ENCODE measurements around the gene STUB1.

DNA sequence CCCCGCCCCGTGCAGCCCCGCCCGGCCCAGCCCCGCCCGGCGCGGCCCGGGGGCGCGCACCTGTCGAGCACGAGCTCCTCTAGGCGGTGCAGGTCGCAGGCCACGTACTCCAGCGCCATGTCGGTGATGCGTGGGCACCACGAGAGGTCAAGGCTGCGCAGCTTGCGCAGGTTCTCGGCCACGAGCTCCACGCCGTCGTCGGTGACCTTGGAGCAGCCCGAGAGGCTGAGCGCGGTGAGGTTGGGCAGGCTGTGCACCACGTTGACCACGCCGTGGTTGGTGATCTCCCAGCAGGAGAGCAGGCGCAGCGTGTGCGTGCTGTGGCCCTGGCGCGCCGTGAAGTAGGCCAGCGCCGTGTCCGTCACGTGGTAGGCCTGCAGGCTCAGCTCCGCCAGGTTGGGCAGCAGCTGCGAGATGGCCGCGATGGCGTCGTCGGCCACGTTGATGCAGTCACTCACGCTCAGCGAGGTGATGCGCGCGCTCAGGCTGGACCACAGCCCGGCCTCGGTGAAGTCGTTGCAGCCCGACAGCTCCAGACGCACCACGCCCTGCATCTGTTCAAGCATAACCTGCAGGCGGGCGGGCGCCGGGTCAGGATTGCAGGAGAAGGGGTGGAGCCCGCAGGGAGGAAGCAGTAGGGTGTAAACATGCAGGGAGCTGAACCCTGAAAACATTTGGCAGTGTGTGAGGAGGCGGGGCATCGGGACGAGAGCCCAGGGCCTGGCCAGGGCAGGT, 15.3 kb downstream of the STUB1 start:
- TF ChIP-seq POLR2AphosphoS5 (IDR thresholded peaks at IDR 0.05; ENCODE audit: low read depth, low read length), result no peak
- no peak for TF ChIP-seq SIN3A (IDR thresholded peaks at IDR 0.05; ENCODE audit: borderline replicate concordance, insufficient read depth, low read length)
- no peak for TF ChIP-seq TAF1 (IDR thresholded peaks at IDR 0.05; ENCODE audit: borderline replicate concordance, insufficient read depth, low read length)
